SJCRH30 (cell line): ENCODE measurements around the gene FMN1. TPM values are rescaled to one million over a fixed set of nuclear protein-coding genes. Genes with fewer than 3 reads are reported as not detected.

ENCODE experiments used
- DNase-seq, 2 experiments: peaks; one replicate each; pipeline ENCODE4 v3.0.0-alpha.2; 2015 to 2020
- H3K27ac ChIP-seq: fragments of 250-450 bp; sonication (Bioruptor Pico); 2 replicates; pipeline ENCODE4 v1.5.1; 2020; ENCODE audit warnings: mild to moderate bottlenecking, moderate library complexity
- H3K27me3 ChIP-seq: fragments of 250-450 bp; sonication (Bioruptor Pico); 2 replicates; pipeline ENCODE4 v1.5.1; 2020; ENCODE audit warnings: mild to moderate bottlenecking, moderate library complexity
- H3K36me3 ChIP-seq: fragments of 250-450 bp; sonication (Bioruptor Pico); 2 replicates; pipeline ENCODE4 v1.5.1; 2020; ENCODE audit warnings: mild to moderate bottlenecking, moderate library complexity
- H3K4me1 ChIP-seq: fragments of 250-450 bp; sonication (Bioruptor Pico); 2 replicates; pipeline ENCODE4 v1.5.1; 2020; ENCODE audit warnings: mild to moderate bottlenecking, moderate library complexity
- H3K4me3 ChIP-seq: fragments of 250-450 bp; sonication (Bioruptor Pico); 2 replicates; pipeline ENCODE4 v1.5.1; 2020; ENCODE audit warnings: mild to moderate bottlenecking, moderate library complexity
- H3K9me3 ChIP-seq: fragments of 250-450 bp; sonication (Bioruptor Pico); replicated peaks from 2 replicates; pipeline ENCODE4 v1.5.1; 2020; ENCODE audit warnings: mild to moderate bottlenecking, moderate library complexity
- total RNA-seq: library from RNA; depleted of rRNA; stranded (reverse); fragments of >200 nt; shearing (Covaris generic); gene quantifications from 2 replicates; pipeline ENCODE4 v1.2.3, GENCODE V29; 2014

The FMN1 gene
- total RNA-seq, 1 experiment from 2014 or later: 21.2 TPM

DNA sequence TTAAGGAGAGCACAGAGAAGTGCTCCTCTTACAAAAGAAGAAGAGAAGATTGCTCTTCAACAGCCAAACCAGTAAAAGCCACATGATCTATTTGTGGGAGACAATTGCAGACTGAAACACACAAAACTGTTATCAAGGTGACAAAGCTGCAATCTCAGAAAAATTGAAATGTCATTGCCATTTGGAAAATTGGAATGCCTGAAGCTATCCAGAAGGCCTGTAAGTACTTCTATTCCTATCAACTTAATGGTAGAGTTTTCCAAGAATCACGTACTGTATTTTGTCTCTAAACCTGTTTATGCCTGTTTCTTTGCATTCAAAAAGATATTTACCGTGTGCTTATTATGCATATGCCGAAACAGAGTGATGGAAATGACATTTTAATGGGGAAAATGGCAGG, 272.0 kb downstream of the FMN1 start:
- Histone ChIP-seq H3K27ac (peak overlapping the region; percentile 77), H3K27me3 (no peaks in the 10 kb centered on the region), H3K36me3 (peaks cover 18% of the 10 kb centered on the region), H3K4me3 (no peak overlapping the region), H3K4me1 (peaks cover 54% of the 10 kb centered on the region), H3K9me3 (no peaks in the 10 kb centered on the region)
- DNase-seq: no peak

DNA sequence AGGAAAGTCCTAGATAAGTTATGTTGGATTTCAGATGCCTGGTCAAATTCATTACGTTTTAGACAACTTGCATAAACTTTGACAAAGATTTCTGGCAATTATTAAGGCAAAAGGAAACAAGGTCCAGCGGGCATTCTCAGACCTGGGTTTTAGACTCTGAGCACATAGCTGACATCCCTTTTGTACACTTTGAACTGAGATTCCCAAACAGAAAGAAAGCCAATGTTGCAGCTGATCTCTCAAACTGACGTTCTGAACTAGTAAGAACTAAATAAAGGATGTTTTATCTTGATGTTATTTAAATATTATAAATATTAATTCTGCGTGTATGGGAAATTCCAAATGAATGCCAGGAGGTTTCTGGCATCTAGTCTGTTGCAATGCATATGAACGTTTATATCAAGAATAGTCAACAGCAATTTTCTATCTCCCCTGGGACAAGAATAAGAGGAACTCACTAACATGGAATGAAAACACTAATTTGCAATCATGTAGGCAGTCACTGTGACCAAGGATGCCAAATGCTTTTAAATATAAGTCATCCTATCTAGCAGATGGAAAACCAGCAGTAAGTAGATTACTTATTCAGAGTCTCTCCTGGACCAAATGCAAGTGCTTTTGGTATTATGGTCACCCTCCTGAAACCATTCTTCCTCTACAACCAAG, 274.6 kb downstream of the FMN1 start:
- H3K36me3 ChIP-seq: peaks cover 7% of the 10 kb centered on the region
- peak overlapping the region; percentile 86; the same call in 1 of the 2 replicates for H3K27ac ChIP-seq
- no peak overlapping the region for H3K4me3 ChIP-seq
- peaks cover 57% of the 10 kb centered on the region for H3K4me1 ChIP-seq
- H3K9me3 ChIP-seq: no peaks in the 10 kb centered on the region
- DNase-seq: peak in 1 of 2 experiments; percentile 20
- H3K27me3 ChIP-seq: no peaks in the 10 kb centered on the region

DNA sequence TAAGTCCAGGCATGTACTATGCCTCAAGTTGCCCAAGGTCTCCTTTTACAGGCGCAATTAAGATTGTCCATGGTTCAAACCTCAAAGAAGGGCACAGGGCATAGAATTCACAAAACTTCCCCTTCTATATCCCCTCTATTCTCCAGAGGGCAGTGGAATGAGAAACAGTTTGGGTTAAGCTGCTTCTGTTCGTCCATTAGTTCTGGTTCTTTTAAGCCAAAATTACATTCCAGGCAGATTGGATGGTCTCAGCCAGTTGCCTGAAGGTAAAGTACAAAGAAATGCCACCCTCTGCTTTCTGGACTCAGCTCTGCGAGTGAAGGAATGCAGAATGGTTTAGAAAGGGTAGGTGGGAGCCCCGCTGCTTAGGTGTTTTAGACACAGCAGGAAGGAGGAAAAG, 276.0 kb downstream of the FMN1 start:
- Histone ChIP-seq H3K9me3 (no peaks in the 10 kb centered on the region), H3K27ac (peak overlapping the region; percentile 86), H3K36me3 (no peaks in the 10 kb centered on the region; the same call in 1 of the 2 replicates), H3K4me1 (peaks cover 51% of the 10 kb centered on the region), H3K4me3 (no peak overlapping the region), H3K27me3 (no peaks in the 10 kb centered on the region)
- peak; percentile 76 to 93 for DNase-seq

DNA sequence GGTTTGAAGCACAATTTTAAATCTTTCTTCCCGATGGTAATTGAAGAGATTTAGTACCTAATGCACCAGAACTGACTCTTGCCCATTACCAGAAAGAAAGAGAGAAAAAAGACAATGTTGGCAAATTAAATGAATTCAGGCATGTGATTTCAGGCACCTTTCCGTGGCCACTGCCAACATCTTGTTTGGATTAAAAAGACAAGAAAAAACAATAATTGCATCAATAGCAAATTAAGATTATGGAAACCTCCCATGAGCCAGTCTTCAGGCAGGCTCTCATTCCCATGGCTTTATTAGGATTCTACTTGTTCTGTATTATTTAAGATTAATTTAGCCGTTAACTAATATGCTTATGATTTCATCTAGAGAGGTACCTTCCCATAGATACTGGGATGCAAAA, 283.7 kb downstream of the FMN1 start:
- Histone ChIP-seq H3K4me1 (peaks cover 9% of the 10 kb centered on the region; the same call in 1 of the 2 replicates), H3K9me3 (no peaks in the 10 kb centered on the region; the same call in 1 of the 2 replicates), H3K4me3 (no peak overlapping the region), H3K36me3 (peaks cover 10% of the 10 kb centered on the region; the same call in 1 of the 2 replicates), H3K27ac (no peak overlapping the region), H3K27me3 (no peaks in the 10 kb centered on the region)
- DNase-seq: no peak

DNA sequence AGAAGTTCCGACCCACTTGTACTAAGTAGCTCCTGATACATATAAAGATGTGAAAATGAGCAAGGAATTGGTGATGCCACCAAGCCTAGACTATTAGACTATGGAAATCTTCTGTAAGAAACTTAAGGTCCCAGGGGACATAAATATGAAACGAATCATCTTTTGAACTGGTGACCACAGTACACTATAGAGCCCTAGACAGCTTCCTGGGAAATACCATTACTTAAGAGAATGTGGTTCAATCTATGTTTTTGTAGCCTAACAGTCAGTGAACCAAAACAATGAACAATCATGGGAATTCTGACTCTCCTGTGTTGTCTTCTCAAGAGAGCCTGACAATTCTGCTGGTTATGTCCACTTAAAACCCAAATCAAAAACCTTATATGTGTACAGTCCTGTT, 285.1 kb downstream of the FMN1 start:
- peaks cover 9% of the 10 kb centered on the region; the same call in 1 of the 2 replicates for H3K4me1 ChIP-seq
- peaks cover 10% of the 10 kb centered on the region; the same call in 1 of the 2 replicates for H3K36me3 ChIP-seq
- no peak overlapping the region for H3K4me3 ChIP-seq
- H3K27me3 ChIP-seq: no peaks in the 10 kb centered on the region
- no peaks in the 10 kb centered on the region; the same call in 1 of the 2 replicates for H3K9me3 ChIP-seq
- peak in 1 of 2 experiments; percentile 34 for DNase-seq
- 0 out of 2 replicates have a peak overlapping the region, but pooled peaks have one; percentile 16 for H3K27ac ChIP-seq

DNA sequence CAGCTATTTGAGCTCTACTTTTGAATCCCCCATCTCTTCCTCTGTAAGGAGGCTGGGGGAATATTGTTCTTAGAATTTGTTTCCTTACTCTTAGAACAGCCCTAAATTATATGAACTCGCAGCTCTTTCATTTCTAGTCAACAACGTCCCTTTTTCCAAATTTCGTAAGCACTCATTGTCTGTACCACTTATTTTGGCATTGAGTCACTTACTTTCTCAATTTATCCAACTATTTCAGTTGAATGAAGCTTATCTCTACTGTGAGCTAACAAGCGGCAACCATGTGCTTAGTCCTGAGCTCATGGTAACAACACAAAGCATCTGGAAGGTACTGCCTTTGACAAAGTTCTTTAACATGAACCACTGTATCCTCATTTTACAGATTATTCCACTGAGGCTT, 285.6 kb downstream of the FMN1 start:
- DNase-seq: no peak
- 0 out of 2 replicates have a peak overlapping the region, but pooled peaks have one; percentile 6 for H3K27ac ChIP-seq
- H3K4me1 ChIP-seq: peaks cover 9% of the 10 kb centered on the region; the same call in 1 of the 2 replicates

DNA sequence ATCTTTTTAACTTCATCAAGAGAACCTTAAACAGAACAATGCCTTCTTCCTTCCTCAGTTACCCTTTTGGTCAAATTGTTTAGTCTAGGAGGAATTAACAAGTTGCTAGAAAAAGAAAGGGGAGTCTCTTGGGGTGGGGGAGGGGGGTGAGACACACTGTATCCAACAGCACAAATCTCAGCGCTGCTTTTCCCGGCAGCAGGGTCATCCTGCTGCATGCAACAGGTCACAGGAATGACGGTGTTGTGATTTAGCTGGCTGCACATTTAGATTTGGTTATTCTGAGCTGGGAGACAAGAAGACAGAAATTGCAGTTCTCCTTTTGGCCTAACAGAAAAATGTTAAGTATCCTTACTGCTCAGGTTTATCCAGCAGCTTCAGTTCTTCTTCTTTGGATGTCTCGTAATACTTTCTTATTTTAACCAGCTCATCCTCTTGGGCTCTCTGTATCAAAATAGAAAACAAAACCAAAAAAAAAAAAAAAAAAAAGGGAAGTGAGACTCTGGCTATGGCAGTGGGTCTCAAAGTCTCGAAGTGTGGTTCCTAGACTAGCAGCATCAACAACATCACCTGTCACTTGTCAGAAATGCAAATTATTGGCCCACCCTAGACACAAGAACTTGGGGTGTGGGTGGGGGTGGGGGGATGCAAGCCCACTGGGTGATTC, 286.2 kb downstream of the FMN1 start:
- H3K27ac ChIP-seq: no peak overlapping the region
- DNase-seq: no peak
- H3K4me1 ChIP-seq: peaks cover 9% of the 10 kb centered on the region; the same call in 1 of the 2 replicates
- no peaks in the 10 kb centered on the region; the same call in 1 of the 2 replicates for H3K9me3 ChIP-seq
- no peak overlapping the region for H3K4me3 ChIP-seq
- H3K36me3 ChIP-seq: peaks cover 13% of the 10 kb centered on the region; the same call in 1 of the 2 replicates
- H3K27me3 ChIP-seq: no peaks in the 10 kb centered on the region

More for the DNA sequence above, 285.6 kb downstream of the FMN1 start:
- Histone ChIP-seq H3K27me3 (no peaks in the 10 kb centered on the region), H3K9me3 (no peaks in the 10 kb centered on the region; the same call in 1 of the 2 replicates), H3K4me3 (no peak overlapping the region), H3K36me3 (peaks cover 10% of the 10 kb centered on the region; the same call in 1 of the 2 replicates)

DNA sequence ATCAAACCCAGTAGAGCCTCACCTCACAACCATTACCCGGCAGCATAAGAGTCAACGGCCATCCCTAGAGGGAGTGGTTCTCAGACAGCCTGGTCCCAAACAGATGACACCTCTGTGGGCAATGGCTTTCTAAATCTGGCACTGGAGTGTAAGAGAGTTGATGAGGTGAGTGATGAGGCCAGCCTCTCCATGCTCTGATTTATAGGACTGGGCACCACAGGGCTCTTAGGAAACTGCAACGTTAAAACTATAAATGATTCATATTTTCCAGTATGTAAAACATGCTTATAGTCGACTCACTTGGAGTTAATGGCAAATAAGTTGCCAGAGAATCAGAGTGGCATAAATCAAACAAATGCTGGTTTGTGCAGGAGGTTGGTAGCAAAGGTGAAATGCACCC, 289.0 kb downstream of the FMN1 start:
- Histone ChIP-seq H3K27me3 (no peaks in the 10 kb centered on the region), H3K27ac (no peak overlapping the region), H3K36me3 (peaks cover 13% of the 10 kb centered on the region; the same call in 1 of the 2 replicates), H3K4me1 (peaks cover 9% of the 10 kb centered on the region; the same call in 1 of the 2 replicates), H3K4me3 (no peak overlapping the region), H3K9me3 (no peaks in the 10 kb centered on the region; the same call in 1 of the 2 replicates)
- DNase-seq: no peak

DNA sequence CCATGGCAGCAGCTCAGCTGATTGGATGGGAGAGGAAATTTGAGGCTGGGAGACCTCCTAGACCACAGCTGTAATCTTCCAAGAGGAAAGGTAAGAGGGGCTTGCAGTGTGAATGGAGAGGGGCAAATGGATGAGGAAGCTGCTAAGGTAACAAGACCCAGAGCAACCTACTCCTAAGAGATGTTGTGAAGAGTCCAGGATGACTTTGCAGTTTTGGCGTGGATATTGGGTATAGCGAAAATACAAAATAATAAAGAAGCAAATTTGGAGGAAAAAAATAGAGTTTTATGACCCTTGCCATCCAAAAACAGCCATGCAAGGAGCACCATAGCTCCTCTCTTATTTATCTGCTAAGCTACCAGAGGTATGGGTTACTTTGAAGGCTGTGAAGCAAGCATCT, 290.1 kb downstream of the FMN1 start:
- Histone ChIP-seq H3K36me3 (peaks cover 20% of the 10 kb centered on the region; the same call in 1 of the 2 replicates), H3K4me3 (no peak overlapping the region), H3K27ac (no peak overlapping the region), H3K4me1 (peaks cover 7% of the 10 kb centered on the region; the same call in 1 of the 2 replicates), H3K27me3 (no peaks in the 10 kb centered on the region), H3K9me3 (no peaks in the 10 kb centered on the region; the same call in 1 of the 2 replicates)
- DNase-seq: no peak

DNA sequence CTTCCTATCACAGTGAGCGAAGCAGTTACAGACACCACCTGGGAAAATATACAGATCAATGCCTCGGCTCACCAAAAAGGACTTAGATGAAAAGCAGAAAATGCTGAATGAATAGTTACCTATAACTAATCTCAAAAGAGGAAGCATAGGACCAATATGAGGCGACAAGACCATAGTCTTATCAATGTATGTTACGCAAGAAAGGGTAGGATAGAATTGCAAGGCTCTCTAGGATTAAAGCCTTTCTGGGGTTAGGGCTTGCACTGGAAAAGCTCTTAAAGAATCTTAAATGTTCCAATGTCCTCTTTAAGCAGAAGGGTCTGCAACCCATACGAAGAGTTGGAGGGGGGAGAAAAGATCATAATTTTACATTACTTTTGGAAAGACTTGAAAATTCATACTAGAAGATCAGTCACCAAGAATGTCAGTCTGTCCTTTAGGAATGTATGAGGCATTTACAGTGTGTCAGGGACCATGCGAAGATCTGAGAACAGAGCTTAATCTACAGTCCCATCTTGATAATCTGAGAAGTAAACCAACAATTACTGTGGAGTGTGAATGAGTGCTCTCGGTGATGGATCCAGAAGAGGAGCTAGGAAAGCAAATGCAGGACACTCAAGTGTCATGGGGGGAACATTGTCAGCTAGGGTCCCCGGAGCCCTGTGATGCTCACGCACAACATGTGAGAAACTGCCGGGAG, 290.8 kb downstream of the FMN1 start:
- peaks cover 7% of the 10 kb centered on the region; the same call in 1 of the 2 replicates for H3K4me1 ChIP-seq
- no peaks in the 10 kb centered on the region; the same call in 1 of the 2 replicates for H3K9me3 ChIP-seq
- H3K27me3 ChIP-seq: no peaks in the 10 kb centered on the region
- peaks cover 20% of the 10 kb centered on the region; the same call in 1 of the 2 replicates for H3K36me3 ChIP-seq
- DNase-seq: no peak
- no peak overlapping the region for H3K4me3 ChIP-seq
- H3K27ac ChIP-seq: no peak overlapping the region

DNA sequence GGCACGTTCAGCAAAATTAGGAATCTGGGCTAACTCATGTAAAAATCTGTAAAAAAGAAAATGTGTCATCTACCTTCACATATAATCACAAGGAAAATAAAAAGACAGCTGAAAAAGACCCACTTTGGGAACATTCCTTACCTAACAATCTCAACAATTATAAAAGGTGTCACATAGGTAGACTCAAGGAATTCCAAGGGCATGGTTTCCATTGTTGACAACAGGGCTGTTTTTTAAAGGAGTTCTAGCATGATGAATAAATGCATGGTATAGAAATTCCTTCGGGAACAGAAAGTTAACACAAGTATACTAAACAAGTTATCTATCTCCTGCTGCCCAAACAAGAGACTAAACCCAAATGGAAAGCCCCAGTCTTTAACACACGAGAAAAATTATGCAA, 292.5 kb downstream of the FMN1 start:
- H3K4me3 ChIP-seq: no peak overlapping the region
- H3K36me3 ChIP-seq: peaks cover 27% of the 10 kb centered on the region; the same call in 1 of the 2 replicates
- H3K4me1 ChIP-seq: peaks cover 9% of the 10 kb centered on the region; the same call in 1 of the 2 replicates
- no peaks in the 10 kb centered on the region for H3K27me3 ChIP-seq
- H3K9me3 ChIP-seq: no peaks in the 10 kb centered on the region; the same call in 1 of the 2 replicates
- H3K27ac ChIP-seq: no peak overlapping the region
- DNase-seq: no peak

DNA sequence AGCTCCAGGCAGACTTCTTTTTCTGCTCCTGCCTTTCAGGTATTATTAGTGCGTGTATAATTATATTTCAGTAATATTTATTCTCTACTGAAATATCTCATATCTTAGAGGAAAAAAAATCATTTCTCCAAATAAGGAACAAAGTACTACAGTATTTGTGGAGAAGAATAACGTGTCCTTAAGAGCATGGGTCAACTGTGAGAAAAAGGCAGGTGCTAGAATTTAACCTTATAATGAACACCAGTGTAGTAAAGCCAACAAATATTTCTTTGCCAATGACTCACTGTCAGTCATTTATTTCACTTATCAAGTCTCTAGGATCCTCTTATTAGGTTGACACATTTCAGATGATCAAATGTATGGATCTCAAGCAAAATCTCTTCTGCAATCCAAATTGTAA, 293.3 kb downstream of the FMN1 start:
- H3K4me1 ChIP-seq: peaks cover 9% of the 10 kb centered on the region; the same call in 1 of the 2 replicates
- no peak overlapping the region for H3K27ac ChIP-seq
- H3K36me3 ChIP-seq: peaks cover 28% of the 10 kb centered on the region
- no peaks in the 10 kb centered on the region for H3K9me3 ChIP-seq
- H3K27me3 ChIP-seq: no peaks in the 10 kb centered on the region
- DNase-seq: no peak
- H3K4me3 ChIP-seq: no peak overlapping the region

DNA sequence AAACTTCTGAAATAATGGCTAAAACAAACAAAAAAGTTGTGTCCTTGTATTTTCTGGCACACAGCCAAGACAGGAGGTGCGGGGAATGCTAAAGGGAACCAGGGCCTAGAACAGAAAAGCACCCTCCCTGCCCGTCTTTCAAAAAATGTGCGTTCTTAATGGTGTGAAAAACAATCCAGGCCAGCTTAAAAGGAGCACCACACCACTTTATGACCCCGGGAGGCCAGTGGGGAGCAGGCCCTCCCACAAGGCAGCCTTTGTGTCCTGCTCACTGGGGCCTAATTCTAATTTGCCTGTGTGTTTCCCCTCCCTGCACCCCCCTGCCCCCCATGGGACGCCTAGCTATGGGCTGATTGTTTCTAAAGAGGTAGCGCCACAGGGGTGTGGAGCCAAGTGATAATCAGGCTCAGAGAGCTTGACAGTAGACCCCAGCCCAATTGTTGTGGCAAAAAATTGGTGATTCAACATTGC, 295.4 kb downstream of the FMN1 start:
- H3K36me3 ChIP-seq: peaks cover 33% of the 10 kb centered on the region
- peak overlapping the region; percentile 37; the same call in 1 of the 2 replicates for H3K27ac ChIP-seq
- H3K4me3 ChIP-seq: no peak overlapping the region
- H3K27me3 ChIP-seq: no peaks in the 10 kb centered on the region
- no peaks in the 10 kb centered on the region for H3K9me3 ChIP-seq
- DNase-seq: peak; percentile 64 to 78
- H3K4me1 ChIP-seq: peaks cover 9% of the 10 kb centered on the region; the same call in 1 of the 2 replicates

DNA sequence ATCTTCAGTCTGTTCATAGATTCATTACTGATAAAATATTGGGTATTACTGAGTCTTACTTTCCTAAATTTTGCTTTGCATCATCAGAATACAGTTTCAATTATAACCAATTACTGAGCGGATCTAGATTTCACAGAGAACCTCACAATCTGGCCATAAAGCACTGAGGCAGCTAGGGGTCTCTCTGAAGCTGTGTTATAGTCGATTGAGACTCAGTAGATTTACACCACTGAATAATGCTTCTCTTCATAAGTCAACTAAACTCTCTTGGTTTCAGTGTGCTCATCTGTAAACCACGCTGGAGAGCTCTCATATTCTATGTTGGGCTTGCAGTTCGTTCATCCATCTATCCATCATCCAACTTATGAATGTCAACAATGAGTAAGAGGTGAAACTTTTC, 296.1 kb downstream of the FMN1 start:
- Histone ChIP-seq H3K36me3 (peaks cover 37% of the 10 kb centered on the region), H3K27ac (no peak overlapping the region), H3K4me1 (peaks cover 9% of the 10 kb centered on the region; the same call in 1 of the 2 replicates), H3K4me3 (no peak overlapping the region), H3K9me3 (no peaks in the 10 kb centered on the region), H3K27me3 (no peaks in the 10 kb centered on the region)
- peak in 1 of 2 experiments; percentile 10 for DNase-seq
